HG03575 (cell line): Measurements from ENCODE around the gene ZG16.
"Not testable (repeated sequence)": the region's sequence is repeated elsewhere in the genome, so short reads cannot be mapped to it uniquely, and the experiment has no call there.

ENCODE experiments used
- ATAC-seq: cut with Tn5 transposase; IDR thresholded peaks from one replicate; pipeline ENCODE4 v1.9.1; 2021; ENCODE audit not compliant: unreplicated experiment, insufficient number of reproducible peaks, low FRiP score; ENCODE audit errors: extremely low read depth

Gene ZG16, protein sequence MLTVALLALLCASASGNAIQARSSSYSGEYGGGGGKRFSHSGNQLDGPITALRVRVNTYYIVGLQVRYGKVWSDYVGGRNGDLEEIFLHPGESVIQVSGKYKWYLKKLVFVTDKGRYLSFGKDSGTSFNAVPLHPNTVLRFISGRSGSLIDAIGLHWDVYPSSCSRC

DNA sequence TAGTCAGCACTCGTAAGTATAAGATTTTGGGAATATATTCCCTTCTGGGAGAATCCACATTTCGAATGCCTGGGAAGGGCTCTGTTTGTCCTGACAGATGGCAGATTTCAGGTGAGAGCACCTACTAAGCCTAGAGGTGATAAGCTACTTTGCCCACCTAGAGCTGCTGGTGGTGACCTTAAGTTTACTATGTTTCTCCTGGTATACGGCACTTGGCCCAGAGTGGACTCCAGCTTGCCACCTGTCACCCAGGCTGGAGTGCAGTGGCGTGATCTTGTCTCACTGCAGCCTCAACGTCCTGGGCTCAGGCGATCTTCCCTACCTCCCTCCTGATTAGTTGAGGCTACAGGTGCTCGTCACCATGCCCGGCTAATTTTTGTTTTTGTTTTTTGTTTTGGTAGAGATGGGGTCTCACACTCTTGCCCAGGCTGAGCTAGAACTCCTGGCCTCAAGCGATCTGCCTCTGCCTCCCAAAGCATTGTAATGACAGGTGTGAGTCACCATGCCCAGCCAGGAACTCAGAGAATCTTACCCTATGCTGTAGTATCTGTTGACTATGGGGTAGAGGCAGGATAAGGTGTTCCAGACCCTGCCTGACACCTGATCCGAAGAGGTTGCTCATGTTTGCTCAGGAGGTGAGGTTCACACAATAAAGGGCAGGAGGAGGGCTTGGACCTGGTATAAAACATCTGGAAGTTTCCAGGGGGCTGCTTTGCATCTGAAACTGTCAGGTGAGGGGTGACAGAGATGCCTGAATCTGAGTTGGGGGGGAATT lies at the start of gene ZG16:
ZG16 (plus strand) TSS at position 681 of the 775 bp plus-strand sequence. CDS start 1,011 bp downstream, outside the sequence.
- ATAC-seq: no peak

DNA sequence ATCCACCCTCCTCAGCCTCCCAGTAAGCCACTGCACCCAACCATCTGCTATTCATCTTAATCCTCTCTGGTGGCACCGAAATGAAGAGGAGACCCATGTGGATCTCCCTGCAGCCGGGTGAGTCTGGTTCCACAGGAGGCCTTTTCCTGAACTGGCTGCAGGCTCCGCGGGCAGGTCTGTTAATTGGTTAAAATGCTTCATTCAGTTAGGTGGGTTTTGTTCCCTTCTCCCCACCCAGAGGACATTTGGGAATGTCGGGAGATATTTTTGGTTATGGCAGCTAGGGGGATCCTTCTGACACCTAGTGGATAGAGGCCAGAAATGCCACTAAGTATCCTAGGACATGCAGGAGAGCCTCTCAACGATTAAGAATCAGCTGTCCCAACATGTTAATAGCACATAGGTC lies 48.9 kb upstream of the ZG16 start:
- no peak for ATAC-seq

DNA sequence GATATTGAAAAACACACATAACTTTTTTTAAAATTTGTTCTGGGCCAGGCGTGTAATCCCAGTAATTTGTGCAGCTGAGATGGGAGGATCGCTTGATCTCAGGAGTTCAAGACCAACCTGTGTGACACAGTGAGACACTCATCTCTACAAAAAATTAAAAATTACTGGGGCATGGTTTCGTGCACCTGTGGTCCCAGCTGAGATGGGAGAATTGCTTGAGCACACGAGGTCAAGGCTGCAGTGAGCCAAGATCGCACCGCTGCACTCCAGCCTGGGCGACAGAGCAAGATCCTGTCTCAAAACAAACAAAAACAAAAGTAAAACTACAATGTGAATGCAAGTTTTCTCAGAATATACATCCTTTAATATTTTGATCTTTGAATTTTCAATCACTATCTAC lies 47.4 kb upstream of the ZG16 start:
- no peak for ATAC-seq

DNA sequence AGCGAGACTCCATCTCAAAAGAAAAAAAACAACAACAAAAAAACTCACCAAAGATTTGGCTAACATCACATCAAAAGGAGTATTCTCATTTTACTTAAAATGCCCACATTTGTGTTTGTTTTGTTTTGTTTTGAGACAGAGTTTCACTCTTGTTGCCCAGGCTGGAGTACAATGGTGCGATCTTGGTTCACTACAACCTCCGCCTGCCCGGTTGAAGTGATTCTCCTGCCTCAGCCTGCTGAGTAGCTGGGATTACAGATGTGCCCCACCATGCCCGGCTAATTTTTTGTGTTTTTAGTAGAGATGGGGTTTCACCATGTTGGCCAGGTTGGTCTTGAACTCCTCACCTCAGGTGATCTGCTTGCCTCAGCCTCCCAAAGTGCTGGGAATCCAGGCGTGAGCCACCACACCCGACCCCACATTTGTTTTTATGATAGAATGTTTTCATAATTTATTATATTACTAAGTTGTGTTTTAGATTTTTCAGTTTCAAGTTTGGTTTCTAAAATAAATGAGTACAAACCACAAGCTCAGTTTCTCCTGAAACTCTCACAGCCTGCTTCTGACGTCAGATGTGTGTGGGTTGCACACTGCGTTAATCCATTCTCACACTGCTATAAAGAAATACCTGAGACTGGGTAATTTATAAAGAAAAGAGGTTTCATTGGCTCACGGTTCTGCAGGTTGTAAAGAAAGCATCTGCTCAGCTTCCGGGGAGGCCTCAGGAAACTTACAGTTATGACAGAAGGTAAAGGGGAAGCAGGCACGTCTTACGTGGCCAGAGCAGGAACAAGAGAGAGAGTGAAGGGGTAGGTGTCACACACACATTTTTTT lies 46.1 kb upstream of the ZG16 start:
- peak; percentile 66 for ATAC-seq

DNA sequence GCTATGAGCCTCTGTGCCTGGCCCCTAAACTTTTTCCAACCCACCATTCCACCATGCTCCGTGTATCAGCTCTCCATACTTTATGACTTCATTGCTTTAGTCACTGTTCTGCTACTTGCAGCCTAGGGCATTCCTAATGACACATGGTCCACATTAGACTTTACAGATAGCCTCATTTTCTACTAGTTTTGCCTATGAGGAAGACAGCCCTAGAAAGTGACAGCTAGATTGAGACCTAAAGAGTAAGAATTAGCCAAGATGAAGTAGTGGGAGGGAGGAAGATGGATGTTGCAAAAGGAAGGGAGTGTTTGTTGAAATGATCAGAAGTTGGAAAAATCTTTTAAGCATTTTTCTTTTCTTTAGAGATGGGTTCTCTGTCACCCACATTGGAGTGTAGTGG lies 43.3 kb upstream of the ZG16 start:
- ATAC-seq: no peak

DNA sequence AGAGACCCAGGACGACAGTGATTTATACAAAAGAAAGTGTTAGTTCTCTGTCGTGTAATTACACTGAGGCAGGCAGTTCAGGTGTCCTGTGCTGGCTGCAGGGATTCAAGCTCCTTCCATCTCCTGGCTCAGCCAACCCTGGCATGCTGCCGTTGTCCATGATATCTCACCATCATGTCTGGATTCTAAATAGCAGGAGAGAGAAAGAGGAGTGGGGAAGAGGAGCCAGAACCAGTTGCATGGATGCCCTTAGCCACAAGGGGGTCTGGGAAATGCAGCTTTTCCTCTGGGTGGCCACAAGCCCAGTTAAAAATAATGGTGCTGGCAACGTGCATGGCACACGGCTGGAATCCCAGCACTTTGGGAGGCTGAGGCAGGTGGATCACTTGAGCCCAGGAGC lies 41.9 kb upstream of the ZG16 start:
- no peak for ATAC-seq

DNA sequence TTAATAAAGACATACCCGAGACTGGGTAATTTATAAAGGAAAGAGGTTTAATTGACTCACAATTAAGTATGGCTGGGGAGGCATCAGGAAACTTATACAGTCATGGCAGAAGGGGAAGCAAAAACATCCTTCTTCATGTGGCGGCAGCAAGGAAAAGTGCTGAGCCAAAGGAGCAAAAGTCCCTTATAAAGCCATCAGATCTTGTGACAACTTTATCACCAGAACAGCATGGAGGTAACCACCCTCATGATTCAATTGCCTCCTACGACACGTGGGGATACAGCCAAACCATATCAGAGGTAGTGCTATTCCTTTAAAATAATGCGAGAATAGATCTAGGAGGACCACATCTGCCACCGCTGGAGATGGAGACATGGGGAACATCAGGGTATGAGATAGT lies 41.3 kb upstream of the ZG16 start:
- no peak for ATAC-seq

DNA sequence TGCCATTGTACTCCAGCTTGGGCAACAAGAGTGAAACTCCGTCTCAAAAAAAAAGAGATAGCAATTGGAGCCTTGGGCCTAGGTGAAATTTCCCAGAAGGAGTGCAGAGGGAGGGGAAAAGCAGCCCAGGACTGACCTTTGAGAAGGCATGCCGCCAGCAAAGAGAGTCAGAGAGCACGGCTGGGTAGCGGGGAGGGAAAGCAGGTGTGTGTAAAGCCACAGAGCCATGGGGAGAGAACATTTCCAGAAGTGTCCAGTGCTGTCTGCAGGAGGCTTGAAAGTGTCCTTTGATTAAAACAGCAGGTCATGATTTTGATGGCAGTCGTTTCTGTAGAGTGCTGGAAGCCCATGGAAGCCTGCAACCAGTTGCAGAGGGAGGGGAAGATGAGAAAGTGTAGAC lies 40.3 kb upstream of the ZG16 start:
- no peak for ATAC-seq

DNA sequence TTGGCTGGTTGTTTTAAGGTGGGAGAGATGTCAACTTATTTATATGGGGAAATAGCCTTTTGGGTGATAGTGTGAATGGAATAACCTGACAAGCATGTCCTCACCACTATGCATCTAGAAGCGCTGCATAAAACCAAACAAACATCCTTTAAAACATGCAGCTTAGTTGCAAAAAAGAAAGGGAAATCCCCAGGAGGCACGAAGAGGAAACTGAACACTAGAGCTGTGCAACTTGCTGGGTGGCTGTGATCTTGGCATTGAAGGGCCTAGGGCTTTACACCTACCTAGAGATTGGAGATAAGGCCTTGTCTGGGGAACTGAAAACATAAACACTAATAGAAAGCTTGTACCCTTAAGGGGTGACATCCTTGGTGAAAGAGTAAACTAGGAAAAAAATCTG lies 39.5 kb upstream of the ZG16 start:
- no peak for ATAC-seq

DNA sequence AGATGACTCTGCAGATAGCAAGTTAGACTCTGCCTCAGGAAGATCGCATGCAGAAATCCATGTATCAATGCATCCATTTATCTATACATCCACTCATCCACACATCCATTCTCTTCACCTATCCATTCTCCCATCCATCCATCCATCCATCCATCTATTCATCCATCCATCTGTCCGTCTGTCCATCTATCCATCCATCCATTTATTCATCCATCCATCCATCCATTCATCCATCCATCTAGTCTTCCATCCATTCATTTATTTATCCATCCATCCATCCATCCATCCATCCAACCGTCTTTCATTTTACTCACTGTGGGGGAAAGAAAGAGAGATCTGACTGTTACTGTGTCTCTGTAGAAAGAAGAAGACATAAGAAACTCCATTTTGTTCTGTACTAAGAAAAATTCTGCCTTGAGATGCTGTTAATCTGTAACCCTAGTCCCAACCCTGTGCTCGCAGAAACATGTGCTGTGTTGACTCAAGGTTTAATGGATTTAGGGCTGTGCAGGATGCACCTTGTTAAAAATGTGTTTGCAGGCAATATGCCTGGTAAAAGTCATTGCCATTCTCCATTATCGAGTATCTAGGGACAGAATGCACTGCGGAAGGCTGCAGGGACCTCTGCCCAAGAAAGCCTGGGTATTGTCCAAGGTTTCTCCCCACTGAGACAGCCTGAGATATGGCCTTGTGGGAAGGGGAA lies 38.0 kb upstream of the ZG16 start:
- not testable (repeated sequence) for ATAC-seq

DNA sequence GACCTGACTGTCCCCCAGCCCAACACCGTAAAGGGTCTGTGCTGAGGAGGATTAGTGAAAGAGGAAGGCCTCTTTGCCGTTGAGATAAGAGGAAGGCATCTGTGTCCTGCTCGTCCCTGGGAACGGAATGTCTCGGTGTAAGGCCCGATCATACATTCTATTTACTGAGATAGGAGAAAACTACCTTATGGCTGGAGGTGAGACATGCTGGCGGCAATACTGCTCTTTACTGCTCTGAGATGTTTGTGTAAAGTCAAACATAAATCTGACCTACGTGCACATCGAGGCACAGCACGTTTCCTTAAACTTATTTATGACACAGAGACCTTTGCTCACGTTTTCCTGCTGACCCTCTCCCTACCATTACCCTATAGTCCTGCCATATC lies 37.4 kb upstream of the ZG16 start:
- not testable (repeated sequence) for ATAC-seq

DNA sequence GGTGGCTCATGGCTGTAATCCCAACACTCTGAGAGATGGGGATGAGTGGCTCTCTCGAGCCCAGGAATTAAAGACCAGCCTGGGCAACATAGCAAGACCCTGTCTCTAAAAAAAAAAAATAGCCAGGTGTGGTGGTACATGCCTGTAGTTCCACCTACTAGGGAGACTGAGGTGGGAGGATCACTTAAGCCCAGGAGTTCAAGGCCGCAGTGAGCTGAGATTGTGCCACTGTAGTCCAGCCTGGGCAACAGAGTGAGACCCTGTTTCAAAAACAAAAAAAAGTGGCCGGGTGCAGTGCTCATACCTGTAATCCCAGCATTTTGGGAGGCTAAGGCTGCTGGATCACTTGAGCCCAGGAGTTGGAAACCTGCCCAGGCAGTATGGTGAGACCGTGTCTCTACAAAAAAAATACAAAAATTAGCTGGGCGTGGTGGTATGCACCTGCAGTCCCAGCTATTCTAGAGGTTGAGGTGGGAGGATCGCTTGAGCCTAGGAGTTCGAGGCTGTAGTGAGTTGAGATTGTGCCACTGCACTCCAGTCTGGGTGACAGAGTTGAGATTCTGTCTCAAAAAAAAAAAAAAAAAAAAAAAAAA lies 35.3 kb upstream of the ZG16 start:
- ATAC-seq: no peak

DNA sequence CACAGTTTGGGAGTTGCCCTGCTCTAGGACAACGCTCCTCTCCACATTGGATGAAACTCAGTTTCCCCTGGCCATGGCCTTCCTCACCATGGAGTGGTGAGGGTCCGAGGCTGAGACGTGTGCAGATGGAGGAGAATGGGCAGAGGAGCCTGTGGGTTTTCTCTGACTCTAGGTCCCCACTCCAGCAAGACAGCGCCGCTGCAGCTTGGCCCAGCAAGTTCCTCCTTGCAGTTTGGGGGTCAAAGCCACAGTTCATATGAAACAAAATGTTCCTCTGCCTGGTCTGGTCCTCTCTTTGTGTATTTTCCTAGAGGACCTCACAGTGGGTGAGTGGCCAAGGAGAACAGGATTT lies 34.6 kb upstream of the ZG16 start:
- ATAC-seq: no peak

DNA sequence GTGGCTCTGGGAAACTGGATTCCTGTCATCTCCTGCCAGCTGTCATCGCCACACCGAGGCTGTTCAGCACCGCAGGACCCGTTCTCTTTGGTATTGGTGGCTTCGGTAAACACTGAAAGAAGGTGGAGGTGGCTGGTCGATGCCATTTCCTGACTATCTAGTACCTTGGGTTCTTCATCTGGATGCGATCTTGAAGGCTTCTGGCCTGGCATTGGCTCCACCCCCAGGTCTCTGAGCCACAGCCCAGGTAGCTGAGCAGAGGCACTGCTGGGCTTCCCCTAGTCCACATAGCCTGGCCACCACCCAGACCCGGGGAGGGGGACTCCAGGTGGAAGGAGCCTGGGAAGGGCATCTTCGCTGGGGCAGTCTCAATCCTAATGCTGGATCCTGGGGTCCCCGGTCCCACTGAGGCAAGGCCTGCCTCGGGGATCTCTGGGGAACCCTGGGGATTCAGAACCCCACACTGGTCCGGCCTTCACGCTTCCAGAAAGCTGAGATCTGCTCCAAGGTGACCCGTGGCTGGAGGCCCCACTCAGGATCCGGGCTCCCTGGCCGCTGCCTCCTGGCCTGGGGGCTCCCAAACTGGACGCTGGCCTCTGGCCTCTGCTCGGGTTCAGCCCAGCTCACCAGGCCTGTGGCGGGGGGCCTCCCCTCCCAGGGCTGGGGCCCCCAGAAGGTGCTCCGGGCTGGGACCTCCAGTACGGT lies 34.1 kb upstream of the ZG16 start:
- ATAC-seq: no peak

DNA sequence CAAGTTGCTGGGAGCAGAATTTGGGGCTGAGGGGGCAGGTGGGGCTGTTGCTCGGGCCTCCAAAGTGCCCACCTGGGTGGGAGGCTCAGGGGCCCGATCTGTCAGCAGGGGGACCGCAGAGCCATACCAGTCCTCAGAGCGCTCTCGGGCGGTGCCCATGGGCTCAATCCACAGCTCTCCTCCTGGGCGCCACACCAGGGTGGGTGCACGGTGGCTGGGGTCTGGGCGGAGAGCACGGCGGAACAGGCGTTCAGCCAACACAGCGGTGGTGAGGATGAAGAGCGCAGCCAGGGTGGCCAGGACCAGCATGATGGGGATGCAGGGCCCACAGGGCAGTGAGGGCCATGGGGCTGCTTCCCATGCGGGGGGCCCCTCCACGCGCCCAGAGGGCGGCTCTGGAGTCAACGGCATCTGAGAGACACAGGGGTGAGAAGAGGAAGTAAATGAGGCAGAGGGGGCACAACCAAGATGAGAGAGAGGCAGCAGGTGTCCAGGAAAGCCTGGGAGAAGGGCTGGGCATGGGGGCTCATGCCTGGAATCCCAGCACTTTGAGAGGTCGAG lies 33.4 kb upstream of the ZG16 start:
- ATAC-seq: no peak

DNA sequence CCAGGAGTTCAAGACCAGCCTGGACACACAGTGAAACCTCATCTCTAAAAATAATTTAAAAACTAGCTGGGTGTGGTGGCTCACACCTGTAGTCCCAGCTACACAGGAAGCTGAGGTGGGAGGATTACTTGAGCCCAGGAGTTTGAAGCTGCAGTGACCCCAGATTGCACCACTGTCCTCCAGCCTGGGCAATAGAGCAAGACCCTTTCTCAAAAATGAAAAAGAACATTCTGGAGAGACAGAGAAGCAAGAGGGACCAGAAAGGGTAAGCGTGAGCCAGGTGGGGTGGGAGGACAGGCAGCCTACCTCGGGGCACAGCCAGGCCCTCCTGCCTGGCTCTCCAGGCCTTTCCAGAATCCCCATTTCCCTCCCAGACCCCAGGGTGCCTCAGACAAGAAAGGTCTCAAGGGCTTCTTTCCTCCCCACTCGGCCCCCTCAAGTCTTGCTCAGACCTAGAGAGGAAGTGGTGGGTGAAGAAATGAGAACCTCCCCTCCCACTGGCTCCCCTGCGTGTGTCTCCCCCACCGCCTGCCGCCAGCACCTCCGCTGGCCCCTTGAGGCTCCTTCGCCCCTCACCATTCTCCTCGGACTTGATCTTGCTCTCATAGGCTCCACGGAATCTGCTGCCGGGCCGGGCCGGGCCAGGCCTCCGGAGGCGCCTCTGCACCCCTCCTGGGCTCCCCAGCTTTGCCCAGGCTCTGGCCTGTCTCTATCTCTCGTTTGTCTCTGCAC lies 32.8 kb upstream of the ZG16 start:
- no peak for ATAC-seq

DNA sequence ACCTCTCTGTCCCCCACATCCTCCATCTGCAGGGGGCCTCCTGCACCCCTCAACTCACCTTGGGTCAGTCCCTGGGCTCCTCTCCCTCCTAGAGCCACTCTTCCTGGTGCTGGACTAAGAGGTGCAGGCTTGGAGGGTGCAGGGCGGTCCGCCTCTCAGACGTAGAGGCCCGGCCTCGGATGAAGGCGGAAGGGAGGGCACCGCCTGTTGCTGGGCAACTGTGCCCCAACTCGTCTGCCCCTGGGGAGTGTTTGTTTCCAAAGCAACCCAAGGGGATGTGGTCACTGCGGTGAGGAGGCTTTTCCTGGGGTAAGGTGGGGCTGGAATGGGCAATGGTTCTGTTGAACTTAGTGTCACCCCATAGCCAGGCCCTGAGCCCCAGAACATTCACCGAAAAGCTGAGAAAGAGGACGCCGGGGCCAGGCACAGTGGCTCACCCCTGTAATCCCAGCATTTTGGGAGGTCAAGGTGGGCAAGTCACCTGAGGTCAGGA lies 32.2 kb upstream of the ZG16 start, which contains the start of gene C16orf54:
C16orf54 (minus strand) TSS at position 138 of the 493 bp plus-strand sequence. CDS start 1,039 bp downstream, outside the sequence.
- no peak for ATAC-seq
